ENCODE data around the gene C1QTNF5. TPM values are rescaled to one million over a fixed set of nuclear protein-coding genes. Genes with fewer than 3 reads are reported as not detected.

Gene C1QTNF5
- total RNA-seq, 1 experiment from 2014 or later = 3.0 TPM

DNA sequence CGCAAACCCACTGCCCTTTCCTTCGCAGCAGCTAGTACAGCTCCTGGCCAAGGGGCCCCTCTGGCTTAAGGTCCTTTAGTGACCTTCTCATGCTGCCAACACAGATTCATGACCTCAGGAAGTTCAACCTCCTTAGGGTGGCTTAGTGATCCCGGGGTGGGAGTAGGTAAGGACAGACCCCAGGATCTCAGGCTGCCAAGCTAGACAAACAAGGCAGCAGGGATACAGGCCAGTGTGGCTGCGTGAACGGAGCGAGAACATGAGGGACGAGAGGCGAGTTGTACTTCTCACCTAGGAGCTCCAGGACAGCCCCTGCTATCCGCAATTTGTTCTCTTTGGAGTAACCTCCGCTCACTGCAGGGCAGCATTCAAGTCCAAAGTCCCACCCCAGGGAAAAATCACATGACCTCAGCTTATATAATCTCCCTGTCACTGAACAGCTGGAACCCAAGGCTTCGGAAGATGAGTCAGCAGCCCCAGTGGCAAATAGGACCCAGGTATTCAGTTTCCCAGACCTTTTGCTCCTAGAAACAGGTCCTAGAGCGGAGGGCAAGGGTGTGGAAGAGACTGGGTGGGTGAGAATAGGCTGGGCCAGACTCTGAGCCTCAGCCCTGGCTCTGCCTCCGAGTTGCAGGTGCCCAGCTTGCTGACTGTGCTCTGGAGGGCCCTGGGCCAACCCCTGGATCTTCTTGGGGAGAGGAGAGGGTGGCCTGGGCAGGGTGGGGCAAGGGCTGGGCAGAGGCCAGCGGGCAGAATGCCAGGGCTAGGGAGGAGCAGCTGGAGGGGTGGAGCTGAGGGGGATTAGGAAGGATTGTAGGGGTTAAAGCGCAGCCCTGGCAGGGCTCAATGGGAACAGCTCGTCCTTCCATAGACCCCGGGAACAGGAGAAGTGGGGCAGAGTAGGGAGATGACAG lies 27.7 kb upstream of the C1QTNF5 start:
- H3K4me1 Mint-ChIP-seq = peaks cover 43% of the 10 kb centered on the region
- H3K9me3 Mint-ChIP-seq = no peaks in the 10 kb centered on the region
- no peak overlapping the region for H3K27ac Mint-ChIP-seq
- no peak for DNase-seq (ENCODE audit: low spot score)
- ChIA-PET CTCF (interaction anchor here (0.5 to 11.0 kb wide), 13 partner anchors 7 to 457 kb away, joined by 3 to 190 read pairs (median 4); partner anchors contain the start of genes C1QTNF5, CBL and USP2), POLR2A (interaction anchor here (0.6 kb wide), 1 partner anchor 239 kb away, joined by 3 read pairs; no protein-coding TSS in a partner anchor)
- TF ChIP-seq GABPB1 (CRISPR knock-in tag; IDR thresholded peaks at IDR 0.05) (0 out of 2 replicates have a peak, but pooled peaks have one; percentile 5), ZNF232 (CRISPR knock-in tag; IDR thresholded peaks at IDR 0.05) (no peak)
- no peak overlapping the region for H3K4me3 Mint-ChIP-seq
- H3K36me3 Mint-ChIP-seq = peaks cover 2% of the 10 kb centered on the region; the same call in 1 of the 2 replicates
- ATAC-seq = no peak
- peaks cover 29% of the 10 kb centered on the region for H3K27me3 Mint-ChIP-seq (ENCODE audit: low read depth)

DNA sequence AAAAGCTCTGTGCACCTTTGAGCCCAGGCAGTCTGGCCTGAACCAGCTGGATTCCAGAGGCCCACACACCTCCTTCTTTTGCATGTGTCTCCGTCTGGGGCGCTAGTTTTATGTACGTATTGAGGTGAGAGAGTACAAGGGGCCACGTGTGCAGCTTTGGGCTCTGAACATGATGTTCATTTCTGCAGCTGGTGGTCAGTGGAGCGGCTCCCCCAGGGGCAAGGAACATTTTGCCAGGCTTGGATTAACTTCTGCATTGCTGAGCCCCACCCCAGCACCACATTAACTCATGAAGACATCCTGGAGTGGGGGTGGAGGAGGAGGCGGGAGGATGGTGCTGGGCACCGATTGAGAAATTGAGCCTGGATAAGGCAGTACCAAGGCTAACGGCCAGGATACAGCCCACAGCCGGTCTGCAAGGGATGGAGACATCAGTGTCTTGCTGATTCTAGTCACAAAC lies 27.0 kb upstream of the C1QTNF5 start:
- ChIA-PET POLR2A (interaction anchor here (0.6 to 0.8 kb wide), 2 partner anchors 9 to 238 kb away, joined by 3 read pairs; no protein-coding TSS in a partner anchor), CTCF (interaction anchor here (0.6 to 11.0 kb wide), 7 partner anchors 8 to 456 kb away, joined by 3 to 190 read pairs (median 6); partner anchors contain the start of genes C1QTNF5 and USP2)
- no peaks in the 10 kb centered on the region for H3K9me3 Mint-ChIP-seq
- TF ChIP-seq CBFB (CRISPR knock-in tag; IDR thresholded peaks at IDR 0.05; ENCODE audit: low read depth) = no peak
- no peak for TF ChIP-seq ESRRA (CRISPR knock-in tag; IDR thresholded peaks at IDR 0.05; ENCODE audit: borderline replicate concordance)
- TF ChIP-seq, protein P1, sequence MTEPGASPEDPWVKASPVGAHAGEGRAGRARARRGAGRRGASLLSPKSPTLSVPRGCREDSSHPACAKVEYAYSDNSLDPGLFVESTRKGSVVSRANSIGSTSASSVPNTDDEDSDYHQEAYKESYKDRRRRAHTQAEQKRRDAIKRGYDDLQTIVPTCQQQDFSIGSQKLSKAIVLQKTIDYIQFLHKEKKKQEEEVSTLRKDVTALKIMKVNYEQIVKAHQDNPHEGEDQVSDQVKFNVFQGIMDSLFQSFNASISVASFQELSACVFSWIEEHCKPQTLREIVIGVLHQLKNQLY (CRISPR knock-in tag; IDR thresholded peaks at IDR 0.05) = no peak
- TF ChIP-seq NR2C2 (CRISPR knock-in tag; IDR thresholded peaks at IDR 0.05) = no peak
- no peak overlapping the region for H3K4me3 Mint-ChIP-seq
- ATAC-seq (no peak), DNase-seq (ENCODE audit: low spot score) (no peak)
- H3K36me3 Mint-ChIP-seq = peaks cover 2% of the 10 kb centered on the region; the same call in 1 of the 2 replicates
- peaks cover 36% of the 10 kb centered on the region for H3K27me3 Mint-ChIP-seq (ENCODE audit: low read depth)
- peaks cover 41% of the 10 kb centered on the region for H3K4me1 Mint-ChIP-seq
- H3K27ac Mint-ChIP-seq = no peak overlapping the region

DNA sequence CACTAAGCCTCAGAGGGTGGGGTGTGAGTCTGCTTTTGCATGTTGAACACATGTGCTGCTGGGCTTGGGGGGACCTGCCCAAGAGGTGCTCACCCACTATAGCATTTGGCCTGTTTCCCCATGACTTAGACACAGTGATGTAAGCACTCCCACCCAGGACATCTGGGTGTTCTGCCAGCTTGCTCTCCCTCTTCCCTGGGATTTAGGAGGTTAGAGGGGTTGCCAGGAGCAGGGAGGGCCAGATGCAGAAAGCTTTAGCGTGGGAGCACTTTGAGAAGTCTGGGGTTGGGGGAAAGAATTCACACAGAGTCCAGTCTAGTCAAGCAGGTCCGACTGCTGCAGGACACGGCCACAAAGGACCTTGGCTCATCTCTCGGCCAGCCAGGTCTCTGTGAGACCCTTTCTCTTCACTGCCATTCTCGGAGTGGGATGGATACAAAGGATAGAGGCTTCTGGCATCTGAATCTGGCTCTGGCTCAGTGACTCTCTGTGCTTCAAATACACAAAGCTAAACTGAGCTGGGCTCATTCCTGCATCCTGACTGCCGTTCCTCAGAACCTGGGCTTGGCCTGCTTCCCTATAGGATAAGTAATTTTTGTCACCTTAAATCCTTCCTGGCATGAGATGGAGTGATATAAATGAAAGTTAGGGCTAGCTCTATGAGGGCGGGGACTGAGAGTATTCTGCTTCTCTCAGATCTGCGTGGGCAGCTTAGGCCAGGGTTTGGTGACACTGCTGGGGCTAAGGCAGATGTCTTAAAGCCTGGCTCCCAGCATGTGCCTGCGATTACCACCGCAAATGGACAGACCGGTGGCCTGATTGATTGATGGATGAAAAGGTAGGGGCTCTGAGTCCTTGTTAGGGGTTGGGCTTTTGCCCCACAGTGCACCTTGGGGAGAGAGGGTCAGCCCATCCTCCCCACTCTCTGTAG lies 26.3 kb upstream of the C1QTNF5 start:
- Mint-ChIP-seq H3K9me3 (no peaks in the 10 kb centered on the region), H3K4me1 (peaks cover 48% of the 10 kb centered on the region), H3K27ac (no peak overlapping the region), H3K4me3 (no peak overlapping the region), H3K27me3 (ENCODE audit: low read depth) (peaks cover 43% of the 10 kb centered on the region), H3K36me3 (peaks cover 2% of the 10 kb centered on the region; the same call in 1 of the 2 replicates)
- ChIA-PET CTCF (interaction anchor here (0.9 to 11.0 kb wide), 5 partner anchors 9 to 108 kb away, joined by 3 to 190 read pairs (median 9); partner anchors contain the start of genes C1QTNF5 and USP2), POLR2A (interaction anchor here (0.8 kb wide), 1 partner anchor 10 kb away, joined by 3 read pairs; no protein-coding TSS in a partner anchor)
- ATAC-seq (no peak), DNase-seq (ENCODE audit: low spot score) (no peak)
- TF ChIP-seq FOXK1 (CRISPR knock-in tag; IDR thresholded peaks at IDR 0.05) = no peak
- no peak for TF ChIP-seq MYBL2 (CRISPR knock-in tag; IDR thresholded peaks at IDR 0.05)
- TF ChIP-seq, protein P2, sequence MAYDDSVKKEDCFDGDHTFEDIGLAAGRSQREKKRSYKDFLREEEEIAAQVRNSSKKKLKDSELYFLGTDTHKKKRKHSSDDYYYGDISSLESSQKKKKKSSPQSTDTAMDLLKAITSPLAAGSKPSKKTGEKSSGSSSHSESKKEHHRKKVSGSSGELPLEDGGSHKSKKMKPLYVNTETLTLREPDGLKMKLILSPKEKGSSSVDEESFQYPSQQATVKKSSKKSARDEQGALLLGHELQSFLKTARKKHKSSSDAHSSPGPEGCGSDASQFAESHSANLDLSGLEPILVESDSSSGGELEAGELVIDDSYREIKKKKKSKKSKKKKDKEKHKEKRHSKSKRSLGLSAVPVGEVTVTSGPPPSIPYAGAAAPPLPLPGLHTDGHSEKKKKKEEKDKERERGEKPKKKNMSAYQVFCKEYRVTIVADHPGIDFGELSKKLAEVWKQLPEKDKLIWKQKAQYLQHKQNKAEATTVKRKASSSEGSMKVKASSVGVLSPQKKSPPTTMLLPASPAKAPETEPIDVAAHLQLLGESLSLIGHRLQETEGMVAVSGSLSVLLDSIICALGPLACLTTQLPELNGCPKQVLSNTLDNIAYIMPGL (CRISPR knock-in tag; IDR thresholded peaks at IDR 0.05) = no peak
- TF ChIP-seq ESRRA (CRISPR knock-in tag; IDR thresholded peaks at IDR 0.05; ENCODE audit: borderline replicate concordance) = no peak
- no peak for TF ChIP-seq MXD4 (CRISPR knock-in tag; IDR thresholded peaks at IDR 0.05; ENCODE audit: borderline replicate concordance)
- TF ChIP-seq, protein P3, sequence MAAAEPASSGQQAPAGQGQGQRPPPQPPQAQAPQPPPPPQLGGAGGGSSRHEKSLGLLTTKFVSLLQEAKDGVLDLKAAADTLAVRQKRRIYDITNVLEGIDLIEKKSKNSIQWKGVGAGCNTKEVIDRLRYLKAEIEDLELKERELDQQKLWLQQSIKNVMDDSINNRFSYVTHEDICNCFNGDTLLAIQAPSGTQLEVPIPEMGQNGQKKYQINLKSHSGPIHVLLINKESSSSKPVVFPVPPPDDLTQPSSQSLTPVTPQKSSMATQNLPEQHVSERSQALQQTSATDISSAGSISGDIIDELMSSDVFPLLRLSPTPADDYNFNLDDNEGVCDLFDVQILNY (CRISPR knock-in tag; IDR thresholded peaks at IDR 0.05) = no peak
- TF ChIP-seq, protein P4, sequence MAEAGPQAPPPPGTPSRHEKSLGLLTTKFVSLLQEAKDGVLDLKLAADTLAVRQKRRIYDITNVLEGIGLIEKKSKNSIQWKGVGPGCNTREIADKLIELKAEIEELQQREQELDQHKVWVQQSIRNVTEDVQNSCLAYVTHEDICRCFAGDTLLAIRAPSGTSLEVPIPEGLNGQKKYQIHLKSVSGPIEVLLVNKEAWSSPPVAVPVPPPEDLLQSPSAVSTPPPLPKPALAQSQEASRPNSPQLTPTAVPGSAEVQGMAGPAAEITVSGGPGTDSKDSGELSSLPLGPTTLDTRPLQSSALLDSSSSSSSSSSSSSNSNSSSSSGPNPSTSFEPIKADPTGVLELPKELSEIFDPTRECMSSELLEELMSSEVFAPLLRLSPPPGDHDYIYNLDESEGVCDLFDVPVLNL (CRISPR knock-in tag; IDR thresholded peaks at IDR 0.05; ENCODE audit: borderline replicate concordance, low read depth) = no peak
- no peak for TF ChIP-seq TP53 (CRISPR knock-in tag; IDR thresholded peaks at IDR 0.05)
- TF ChIP-seq, protein P5, sequence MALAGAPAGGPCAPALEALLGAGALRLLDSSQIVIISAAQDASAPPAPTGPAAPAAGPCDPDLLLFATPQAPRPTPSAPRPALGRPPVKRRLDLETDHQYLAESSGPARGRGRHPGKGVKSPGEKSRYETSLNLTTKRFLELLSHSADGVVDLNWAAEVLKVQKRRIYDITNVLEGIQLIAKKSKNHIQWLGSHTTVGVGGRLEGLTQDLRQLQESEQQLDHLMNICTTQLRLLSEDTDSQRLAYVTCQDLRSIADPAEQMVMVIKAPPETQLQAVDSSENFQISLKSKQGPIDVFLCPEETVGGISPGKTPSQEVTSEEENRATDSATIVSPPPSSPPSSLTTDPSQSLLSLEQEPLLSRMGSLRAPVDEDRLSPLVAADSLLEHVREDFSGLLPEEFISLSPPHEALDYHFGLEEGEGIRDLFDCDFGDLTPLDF (CRISPR knock-in tag; IDR thresholded peaks at IDR 0.05) = no peak
- TF ChIP-seq, protein P6, sequence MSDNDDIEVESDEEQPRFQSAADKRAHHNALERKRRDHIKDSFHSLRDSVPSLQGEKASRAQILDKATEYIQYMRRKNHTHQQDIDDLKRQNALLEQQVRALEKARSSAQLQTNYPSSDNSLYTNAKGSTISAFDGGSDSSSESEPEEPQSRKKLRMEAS (CRISPR knock-in tag; IDR thresholded peaks at IDR 0.05) = no peak
- TF ChIP-seq, protein P7, sequence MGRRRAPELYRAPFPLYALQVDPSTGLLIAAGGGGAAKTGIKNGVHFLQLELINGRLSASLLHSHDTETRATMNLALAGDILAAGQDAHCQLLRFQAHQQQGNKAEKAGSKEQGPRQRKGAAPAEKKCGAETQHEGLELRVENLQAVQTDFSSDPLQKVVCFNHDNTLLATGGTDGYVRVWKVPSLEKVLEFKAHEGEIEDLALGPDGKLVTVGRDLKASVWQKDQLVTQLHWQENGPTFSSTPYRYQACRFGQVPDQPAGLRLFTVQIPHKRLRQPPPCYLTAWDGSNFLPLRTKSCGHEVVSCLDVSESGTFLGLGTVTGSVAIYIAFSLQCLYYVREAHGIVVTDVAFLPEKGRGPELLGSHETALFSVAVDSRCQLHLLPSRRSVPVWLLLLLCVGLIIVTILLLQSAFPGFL (CRISPR knock-in tag; IDR thresholded peaks at IDR 0.05; ENCODE audit: borderline replicate concordance) = no peak
- no peak for TF ChIP-seq GRHL2 (CRISPR knock-in tag; IDR thresholded peaks at IDR 0.05; ENCODE audit: insufficient replicate concordance, severe bottlenecking)
- TF ChIP-seq ZNF423 (CRISPR knock-in tag; IDR thresholded peaks at IDR 0.05) = no peak

Measured in WTC11 (cell line).